HepG2 (cell line): ENCODE results near the gene HTRA3. TPM values are rescaled to one million over a fixed set of nuclear protein-coding genes. Genes with fewer than 3 reads are reported as not detected.

Experiments
- ATAC-seq: fragments of 200-7000 bp; cut with Tn5 transposase; 3 replicates; pipeline ENCODE4 v1.9.1; 2020; ENCODE audit warnings: mild to moderate bottlenecking, moderate library complexity
- BruUV-seq: library from RNA; stranded (reverse); fragments of 400-500 nt; replicated peaks from 2 replicates; lab custom pipeline; 2021; lab: Mats Ljungman, UMichigan
- CTCF ChIA-PET: fragments of 300-600 bp; formaldehyde crosslinking; extraction: SDS; loops from one replicate; lab custom pipeline; 2021; ENCODE audit warnings: low total read pairs, inconsistent platforms, low intra/inter-chr PET ratio; lab: Yijun Ruan, JAX
- POLR2A ChIA-PET: fragments of 350-600 bp; sonication (Branson Sonifier 250); formaldehyde crosslinking; loops from one replicate; lab custom pipeline; 2020; ENCODE audit warnings: antibody characterized with exemption, inconsistent platforms; lab: Yijun Ruan, JAX
- DNase-seq: peaks from one replicate; pipeline ENCODE4 v3.0.0-alpha.2; 2015; ENCODE audit warnings: low spot score
- FAIRE-seq: peaks from 3 replicates; lab custom pipeline; 2011; peaks lifted over from hg19 to GRCh38; lab: Jason Lieb, UNC
- H2AFZ ChIP-seq: one replicate; pipeline ENCODE4 v1.6.1; 2011; ENCODE audit warnings: low read length, inconsistent platforms
- H3K27ac ChIP-seq: fragments of 300-600 bp; 3 replicates; pipeline ENCODE4 v1.8.0; 2011; ENCODE audit warnings: mixed run types, mild to moderate bottlenecking, mixed read lengths, low read length, inconsistent platforms; ENCODE audit not compliant: insufficient read depth; ENCODE audit errors: extremely low read length
- H3K27me3 ChIP-seq, 2 experiments: fragments of 200-600 bp in 1 of 2; 2 replicates in 1 of 2; 3 replicates in 1 of 2; pipeline versions ENCODE4 v1.6.0 to v1.8.0; 2011; ENCODE audit warnings: low read length in 2 of 2, mild to moderate bottlenecking in 2 of 2, moderate library complexity in 2 of 2, inconsistent platforms in 1 of 2; ENCODE audit not compliant: insufficient read depth in 2 of 2, control insufficient read depth in 1 of 2
- H3K36me3 ChIP-seq, 2 experiments: fragments of 200-600 bp in 1 of 2; replicated peaks in 1 of 2; 2 replicates in 1 of 2; 3 replicates in 1 of 2; pipeline versions ENCODE4 v1.5.1 to v1.8.0; 2011; ENCODE audit warnings: low read length in 2 of 2, inconsistent platforms in 1 of 2; ENCODE audit not compliant: insufficient read depth in 2 of 2, control insufficient read depth in 1 of 2
- H3K4me1 ChIP-seq: 2 replicates; pipeline ENCODE4 v1.5.1; 2012; ENCODE audit warnings: low read length, inconsistent platforms; ENCODE audit not compliant: insufficient read depth
- H3K4me2 ChIP-seq: 2 replicates; pipeline ENCODE4 v1.6.0; 2011; ENCODE audit warnings: low read depth, low read length, inconsistent platforms
- H3K4me3 ChIP-seq, 3 experiments: fragments of 200-600 bp in 1 of 3; sonication (generic), shearing (Covaris generic) in 1 of 3; replicated peaks in 1 of 3; 2 replicates each; pipeline ENCODE4 v1.5.1; 2011 to 2016; ENCODE audit warnings: low read length in 3 of 3, inconsistent platforms in 2 of 3, low read depth in 2 of 3, mild to moderate bottlenecking in 2 of 3, control low read depth in 1 of 3, mixed read lengths in 1 of 3; ENCODE audit not compliant: insufficient read depth in 1 of 3
- H3K79me2 ChIP-seq: one replicate; pipeline ENCODE4 v1.6.1; 2011; ENCODE audit warnings: low read length, inconsistent platforms; ENCODE audit not compliant: insufficient read depth
- H3K9ac ChIP-seq: 2 replicates; pipeline ENCODE4 v1.6.0; 2011; ENCODE audit warnings: mild to moderate bottlenecking, low read depth, low read length, inconsistent platforms; ENCODE audit not compliant: insufficient read depth
- H3K9me3 ChIP-seq: 2 replicates; pipeline ENCODE4 v1.5.1; 2012; ENCODE audit warnings: mild to moderate bottlenecking, low read length
- H4K20me1 ChIP-seq: 2 replicates; pipeline ENCODE4 v1.6.0; 2011; ENCODE audit warnings: inconsistent platforms, mild to moderate bottlenecking, low read length, moderate library complexity; ENCODE audit not compliant: insufficient read depth
- ARNT2 ChIP-seq: sonication (generic); formaldehyde crosslinking; IDR thresholded peaks from 2 replicates; pipeline ENCODE4 v1.8.0; 2022; ENCODE audit warnings: mild to moderate bottlenecking, low read depth, missing genetic modification reagents, moderate library complexity
- FOXA1 ChIP-seq, 2 experiments: fragments of 450-650 bp in 1 of 2; sonication (generic) in 1 of 2; formaldehyde crosslinking in 1 of 2; IDR thresholded peaks; 2 replicates each; pipeline versions ENCODE4 v1.4.0 to v1.6.1; 2016 to 2020; ENCODE audit warnings: missing genetic modification reagents in 1 of 2
- HCFC1 ChIP-seq: fragments of 150-350 bp; IDR thresholded peaks from 2 replicates; pipeline ENCODE4 v1.6.1; 2014; ENCODE audit warnings: low read depth, low read length
- WGBS: methylation state at CpG from one replicate; pipeline ENCODE4 v1.1.6; 2017; ENCODE audit warnings: low lambda C conversion rate; 5-methylcytosine and 5-hydroxymethylcytosine counted together
- in situ Hi-C: cut with HindIII; loops from 2 replicates; pipeline ENCODE4 v1.10.0; 2017; ENCODE audit warnings: low pct_unique_long_range_greater_than_20kb; ENCODE audit not compliant: extremely low pct_ligation_motif_present
- intact Hi-C: fragments of 100-400 bp; cut with micrococcal nuclease; formaldehyde crosslinking; loops from one replicate; pipeline ENCODE4 v1.10.0; 2022; ENCODE audit not compliant: unreplicated experiment
- polyA plus RNA-seq, 8 experiments: library from polyadenylated mRNA; depleted of rRNA in 3 of 8; stranded (reverse) in 7 of 8; unstranded in 1 of 8; fragments of >200 nt; fragmentation: Illumina TruSeq in 4 of 8; extraction: Trizol in 4 of 8; gene quantifications; 2 replicates each; pipeline versions ENCODE4 v1.2.1 to v1.2.3, GENCODE V29; 2011 to 2016; ENCODE audit warnings: low read depth in 4 of 8, missing spikeins in 1 of 8, mixed read lengths in 1 of 8; ENCODE audit not compliant: insufficient read depth in 1 of 8
- total RNA-seq, 5 experiments: library from RNA; depleted of rRNA; stranded (reverse); fragments of >200 nt; fragmentation: Illumina TruSeq; extraction: Trizol; gene quantifications; 2 replicates each; pipeline ENCODE4 v1.2.3, GENCODE V29; 2016; ENCODE audit warnings: low read depth in 1 of 5
- TF ChIP-seq, protein P1 (sequence below): sonication (generic); formaldehyde crosslinking; IDR thresholded peaks from 2 replicates; pipeline ENCODE4 v1.5.0; 2020; ENCODE audit warnings: mild to moderate bottlenecking, missing genetic modification reagents, borderline replicate concordance
- TF ChIP-seq, protein P2 (sequence below): sonication (generic); formaldehyde crosslinking; IDR thresholded peaks from 2 replicates; pipeline ENCODE4 v1.5.0; 2020; ENCODE audit warnings: mild to moderate bottlenecking, missing genetic modification reagents

The HTRA3 gene
- total and polyA plus RNA-seq, 2 of the 13 experiments (the other 11 are each of a cell fraction or from before 2014, with no cell fraction given): 0.17 TPM; not detected in 1

DNA sequence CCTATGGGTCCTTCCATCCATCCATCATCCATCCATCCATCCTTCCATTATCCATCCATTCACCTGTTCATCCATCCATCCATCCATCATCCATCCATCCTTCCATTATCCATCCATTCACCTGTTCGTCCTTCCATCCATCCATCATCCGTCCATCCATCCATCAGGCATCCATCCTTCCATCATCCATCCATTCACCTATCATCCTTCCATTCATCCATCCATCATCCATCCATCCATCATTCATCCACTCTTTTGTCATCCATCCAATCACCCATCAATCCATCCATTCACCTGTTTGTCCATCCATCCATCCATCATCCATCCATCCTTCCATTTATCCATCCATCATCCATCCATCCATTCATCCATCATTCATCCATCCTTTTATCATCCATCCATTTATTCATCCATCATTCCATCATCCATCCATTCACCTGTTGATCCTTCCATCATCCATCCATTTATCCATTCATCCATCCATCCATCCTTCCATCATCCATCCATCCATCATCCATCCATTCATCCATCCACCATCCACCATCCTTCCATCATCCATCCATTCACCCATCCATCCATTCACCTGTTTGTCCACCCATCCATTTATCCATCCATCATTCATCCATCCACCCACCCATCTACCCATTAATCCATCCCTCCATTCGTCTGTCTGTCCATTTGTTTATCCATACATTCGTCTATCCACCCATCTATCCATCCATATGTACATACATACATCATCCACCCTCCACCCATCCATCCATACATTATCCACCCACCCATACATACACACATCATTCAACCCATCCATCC is 35.7 kb upstream of the HTRA3 start:
- Histone ChIP-seq H3K79me2 (no peaks in the 10 kb centered on the region), H3K4me1 (peaks cover 27% of the 10 kb centered on the region), H3K9me3 (no peaks in the 10 kb centered on the region), H3K4me2 (no peak overlapping the region), H2AFZ (no peak overlapping the region), H3K27me3 (no peaks in the 10 kb centered on the region), H4K20me1 (peaks cover 2% of the 10 kb centered on the region; the same call in 1 of the 2 replicates), H3K4me3 (no peak overlapping the region), H3K36me3 (peaks cover 16 to 40% of the 10 kb centered on the region in 2 experiments), H3K9ac (no peak overlapping the region), H3K27ac (no peak overlapping the region)
- POLR2A ChIA-PET: no interaction called here
- DNase-seq: no peak
- intact Hi-C loops (no loop called here), in situ Hi-C loops (no loop called here)
- no peak for ATAC-seq
- no peak for FAIRE-seq
- CTCF ChIA-PET: no interaction called here
- TF ChIP-seq HCFC1 (no peak), ARNT2 (CRISPR knock-in tag) (no peak), FOXA1 (IDR thresholded peaks at IDR 0.05) (0 out of 2 replicates have a peak, but pooled peaks have one; percentile 6), FOXA1 (CRISPR knock-in tag; IDR thresholded peaks at IDR 0.05) (no peak)
- TF ChIP-seq, protein P1, sequence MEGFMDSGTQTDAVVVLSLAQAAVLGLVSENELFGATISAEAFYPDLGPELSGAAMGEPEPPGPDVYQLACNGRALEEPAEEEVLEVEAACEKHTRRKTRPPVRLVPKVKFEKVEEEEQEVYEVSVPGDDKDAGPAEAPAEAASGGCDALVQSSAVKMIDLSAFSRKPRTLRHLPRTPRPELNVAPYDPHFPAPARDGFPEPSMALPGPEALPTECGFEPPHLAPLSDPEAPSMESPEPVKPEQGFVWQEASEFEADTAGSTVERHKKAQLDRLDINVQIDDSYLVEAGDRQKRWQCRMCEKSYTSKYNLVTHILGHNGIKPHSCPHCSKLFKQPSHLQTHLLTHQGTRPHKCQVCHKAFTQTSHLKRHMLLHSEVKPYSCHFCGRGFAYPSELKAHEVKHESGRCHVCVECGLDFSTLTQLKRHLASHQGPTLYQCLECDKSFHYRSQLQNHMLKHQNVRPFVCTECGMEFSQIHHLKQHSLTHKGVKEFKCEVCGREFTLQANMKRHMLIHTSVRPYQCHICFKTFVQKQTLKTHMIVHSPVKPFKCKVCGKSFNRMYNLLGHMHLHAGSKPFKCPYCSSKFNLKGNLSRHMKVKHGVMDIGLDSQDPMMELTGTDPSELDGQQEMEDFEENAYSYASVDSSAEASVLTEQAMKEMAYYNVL (CRISPR knock-in tag): peak; percentile 31; the same call in 1 of the 2 replicates
- TF ChIP-seq, protein P2, sequence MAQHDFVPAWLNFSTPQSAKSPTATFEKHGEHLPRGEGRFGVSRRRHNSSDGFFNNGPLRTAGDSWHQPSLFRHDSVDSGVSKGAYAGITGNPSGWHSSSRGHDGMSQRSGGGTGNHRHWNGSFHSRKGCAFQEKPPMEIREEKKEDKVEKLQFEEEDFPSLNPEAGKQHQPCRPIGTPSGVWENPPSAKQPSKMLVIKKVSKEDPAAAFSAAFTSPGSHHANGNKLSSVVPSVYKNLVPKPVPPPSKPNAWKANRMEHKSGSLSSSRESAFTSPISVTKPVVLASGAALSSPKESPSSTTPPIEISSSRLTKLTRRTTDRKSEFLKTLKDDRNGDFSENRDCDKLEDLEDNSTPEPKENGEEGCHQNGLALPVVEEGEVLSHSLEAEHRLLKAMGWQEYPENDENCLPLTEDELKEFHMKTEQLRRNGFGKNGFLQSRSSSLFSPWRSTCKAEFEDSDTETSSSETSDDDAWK (CRISPR knock-in tag): no peak
- no TSS peak for BruUV-seq
- WGBS: 97% methylated on average over 4 of the region's 4 CpGs
